Hematopoietic multipotent progenitor cell treated with erythropoietin and hydrocortisone succinate and interleukin-3 and kit ligand, for 15 days (in vitro differentiated cells): ENCODE measurements around the gene JARID2.

Experiments
- DNase-seq: peaks from one replicate; pipeline ENCODE4 v3.0.0-alpha.2; 2015; ENCODE audit warnings: low spot score

Gene JARID2

DNA sequence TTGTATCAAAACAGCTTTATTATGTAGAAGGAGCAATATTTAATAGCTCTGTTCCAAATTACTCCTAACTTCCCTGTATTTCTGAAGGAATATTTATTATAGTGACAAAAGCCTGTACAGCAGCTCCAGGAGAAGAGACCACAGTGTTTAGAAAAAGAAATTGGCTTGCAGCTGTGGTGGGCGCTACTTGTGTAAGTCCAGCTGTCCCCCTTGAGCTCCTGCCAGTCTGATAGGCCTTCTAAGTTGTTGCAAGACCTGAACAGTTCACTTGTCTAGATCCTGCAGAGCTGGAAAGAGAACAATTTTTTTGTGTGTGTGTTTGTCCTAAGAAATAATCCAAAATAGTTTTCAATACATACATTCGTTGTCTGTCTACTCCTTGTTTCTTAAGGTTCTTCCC lies 86.6 kb downstream of the JARID2 start:
- no peak for DNase-seq

- no peak for DNase-seq
Measured at GRCh38 chr6:15335385-15335784, 89.5 kb downstream of the JARID2 start.

- no peak for DNase-seq
Measured at GRCh38 chr6:15335916-15336315, 90.0 kb downstream of the JARID2 start.

DNA sequence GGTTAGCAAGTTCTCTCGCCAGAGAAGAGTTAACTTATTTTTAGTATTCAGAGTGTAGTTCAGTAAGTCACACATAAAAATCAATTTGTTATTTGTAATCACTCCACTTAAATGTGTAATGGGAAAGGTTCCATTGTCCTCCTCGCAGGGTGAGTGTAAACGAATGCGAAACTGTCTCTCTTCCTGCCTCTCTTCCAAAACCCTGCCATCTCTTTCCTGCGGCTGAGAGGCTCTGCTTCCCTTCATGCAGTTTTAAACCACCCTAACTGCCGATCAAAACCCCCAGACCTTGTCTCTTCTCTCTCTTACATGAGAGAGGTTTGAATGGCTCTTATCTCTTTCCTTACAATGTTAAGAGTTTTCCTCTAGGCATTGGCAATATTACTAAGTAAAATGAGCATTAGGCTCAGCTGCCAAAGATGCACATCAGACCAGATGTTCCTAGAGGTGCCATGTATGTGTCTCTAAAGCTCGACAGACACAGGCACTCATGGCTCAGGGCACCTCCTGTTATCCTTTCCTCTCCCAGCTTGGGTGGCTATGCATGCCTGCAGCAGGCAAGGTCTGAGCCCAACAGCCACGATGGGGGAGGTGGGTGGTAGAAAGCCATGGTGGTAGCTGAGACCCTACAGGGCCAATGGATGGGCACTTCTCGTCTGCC lies 91.2 kb downstream of the JARID2 start:
- DNase-seq: no peak

- DNase-seq: no peak
Measured at GRCh38 chr6:15337582-15337981, 91.7 kb downstream of the JARID2 start.

DNA sequence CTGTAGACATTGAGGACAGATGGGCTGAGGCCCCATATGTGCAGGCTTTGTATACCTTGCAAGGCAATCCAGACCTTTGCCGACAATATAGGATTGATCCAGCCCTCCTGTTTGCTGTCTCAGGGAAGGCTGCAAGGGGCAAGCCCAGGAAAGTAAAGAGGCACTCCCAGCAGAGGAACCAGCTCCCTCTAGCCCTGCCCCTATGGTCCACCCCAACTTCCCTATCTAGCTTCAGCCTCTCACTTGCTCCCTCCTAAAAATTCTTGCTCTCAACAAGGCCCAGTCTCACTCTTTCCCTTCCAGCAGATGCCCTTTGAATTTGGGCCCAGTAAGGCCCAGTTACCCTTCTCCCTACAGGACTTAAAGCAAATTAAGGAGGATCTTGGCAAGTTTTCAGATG lies 92.6 kb downstream of the JARID2 start:
- no peak for DNase-seq

- DNase-seq: no peak
Measured at GRCh38 chr6:15339081-15339480, 93.2 kb downstream of the JARID2 start.

GRCh38 chr6:15340105-15340601 lies 94.3 kb downstream of the JARID2 start:
- no peak for DNase-seq

GRCh38 chr6:15340775-15341174 lies 94.9 kb downstream of the JARID2 start:
- DNase-seq: no peak

GRCh38 chr6:15341311-15342001 lies 95.6 kb downstream of the JARID2 start:
- DNase-seq: peak; percentile 83

- DNase-seq: no peak
Measured at GRCh38 chr6:15342114-15342513, 96.2 kb downstream of the JARID2 start.

GRCh38 chr6:15343490-15344191 lies 97.8 kb downstream of the JARID2 start:
- peak; percentile 47 for DNase-seq

DNA sequence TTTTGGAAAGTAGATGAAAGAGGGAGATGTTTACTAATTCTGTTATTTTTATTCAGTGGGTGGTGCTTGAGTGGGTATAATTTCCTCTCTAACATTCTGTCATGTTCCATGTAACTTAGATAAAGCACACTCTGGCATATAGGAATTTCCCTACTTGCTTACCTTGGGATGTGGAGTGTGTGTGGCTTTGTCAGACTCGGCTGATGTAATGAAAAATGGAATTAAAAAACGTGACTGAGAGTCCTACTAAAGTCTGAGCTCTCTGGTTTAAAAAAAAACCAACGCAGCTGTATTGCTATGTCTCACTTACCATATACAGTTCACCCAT lies 98.3 kb downstream of the JARID2 start:
- DNase-seq: no peak

GRCh38 chr6:15344831-15345230 lies 99.0 kb downstream of the JARID2 start:
- no peak for DNase-seq

DNA sequence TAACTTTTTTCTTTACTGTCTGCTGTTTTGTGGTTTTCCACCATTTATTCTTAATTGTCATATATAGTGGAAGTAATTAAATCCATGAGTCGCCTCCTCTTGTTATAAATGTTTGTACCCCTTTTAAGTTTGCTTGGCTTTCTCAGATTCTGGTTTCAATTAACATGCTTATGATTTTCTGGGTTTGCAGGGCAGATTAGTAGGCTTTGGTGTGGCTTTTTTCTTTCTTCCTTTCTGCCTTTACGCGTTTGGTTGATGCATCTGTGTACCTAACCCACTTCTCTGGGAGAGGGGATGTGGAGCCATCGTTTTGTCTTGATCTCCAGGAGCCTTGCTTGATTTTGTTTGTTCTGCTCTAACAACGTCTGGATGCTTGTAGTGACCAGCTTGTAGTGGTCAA lies 100.4 kb downstream of the JARID2 start:
- DNase-seq: no peak

GRCh38 chr6:15348528-15348927 lies 102.7 kb downstream of the JARID2 start:
- DNase-seq: no peak

- no peak for DNase-seq
Measured at GRCh38 chr6:15349379-15349778, 103.5 kb downstream of the JARID2 start.

DNA sequence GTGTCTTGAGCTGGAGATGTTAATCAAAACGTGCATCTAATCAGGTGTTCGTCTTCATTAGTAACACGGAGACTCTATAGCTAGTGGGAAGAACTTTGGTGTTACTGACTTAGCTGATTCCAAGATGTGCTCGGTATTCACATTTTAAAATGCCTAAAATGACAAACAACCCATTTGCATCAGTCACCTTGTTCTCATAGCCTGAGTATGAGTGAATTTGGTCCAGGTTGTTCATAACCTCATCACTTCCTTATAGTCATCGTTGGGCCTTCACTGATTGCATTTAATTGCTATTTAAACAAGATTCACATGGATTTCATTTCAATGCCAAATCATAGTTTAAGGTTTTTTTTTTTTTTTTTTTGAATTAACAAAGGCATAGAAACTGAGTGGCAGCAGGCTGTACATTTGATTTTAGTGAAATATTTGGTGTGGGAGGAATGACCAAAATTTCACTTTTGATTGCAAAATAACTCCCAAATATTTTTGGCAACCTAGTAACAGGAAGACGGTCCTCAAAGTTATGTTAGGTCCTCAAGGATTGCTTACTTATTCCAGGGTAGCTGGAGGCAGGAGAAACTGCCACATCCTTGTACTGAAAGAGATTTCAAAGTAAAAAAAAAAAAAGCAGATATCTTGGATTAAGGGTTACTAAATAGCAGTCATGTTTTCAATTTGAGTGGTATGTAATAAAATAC lies 104.7 kb downstream of the JARID2 start:
- no peak for DNase-seq

- DNase-seq: no peak
Measured at GRCh38 chr6:15351631-15352030, 105.8 kb downstream of the JARID2 start.

GRCh38 chr6:15352220-15352619 lies 106.4 kb downstream of the JARID2 start:
- DNase-seq: no peak

DNA sequence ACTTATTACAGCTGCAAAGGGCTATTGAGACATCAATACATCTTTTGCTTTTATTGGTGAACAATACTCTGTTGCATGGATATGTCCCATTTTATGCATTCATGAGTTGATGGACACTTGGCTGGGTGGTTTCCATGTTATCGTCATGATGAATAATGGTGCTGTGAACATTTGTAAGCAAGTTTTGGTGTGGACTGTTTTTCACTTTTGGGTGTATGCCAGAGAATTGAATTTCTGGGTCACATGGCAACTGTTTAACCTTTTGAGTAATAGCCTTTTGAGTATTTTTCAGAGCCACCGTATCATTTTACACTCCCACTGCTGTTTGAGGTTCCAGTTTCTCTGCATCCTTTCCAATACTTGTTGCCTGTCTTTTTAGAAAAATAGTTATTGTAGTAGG lies 107.0 kb downstream of the JARID2 start:
- no peak for DNase-seq

GRCh38 chr6:15355683-15356099 lies 109.8 kb downstream of the JARID2 start:
- no peak for DNase-seq

GRCh38 chr6:15356179-15356578 lies 110.3 kb downstream of the JARID2 start:
- DNase-seq: no peak
